GM18505 (cell line): Measurements from ENCODE around the gene PRKCI.

Experiments used
- ATAC-seq: cut with Tn5 transposase; IDR thresholded peaks from one replicate; pipeline ENCODE4 v1.9.1; 2021; ENCODE audit not compliant: unreplicated experiment
- POLR2A ChIP-seq: IDR thresholded peaks from 4 replicates; pipeline ENCODE4 v1.6.1; 2011; ENCODE audit warnings: borderline replicate concordance; ENCODE audit not compliant: insufficient read depth, insufficient read length; ENCODE audit errors: extremely low read depth

The PRKCI gene

DNA sequence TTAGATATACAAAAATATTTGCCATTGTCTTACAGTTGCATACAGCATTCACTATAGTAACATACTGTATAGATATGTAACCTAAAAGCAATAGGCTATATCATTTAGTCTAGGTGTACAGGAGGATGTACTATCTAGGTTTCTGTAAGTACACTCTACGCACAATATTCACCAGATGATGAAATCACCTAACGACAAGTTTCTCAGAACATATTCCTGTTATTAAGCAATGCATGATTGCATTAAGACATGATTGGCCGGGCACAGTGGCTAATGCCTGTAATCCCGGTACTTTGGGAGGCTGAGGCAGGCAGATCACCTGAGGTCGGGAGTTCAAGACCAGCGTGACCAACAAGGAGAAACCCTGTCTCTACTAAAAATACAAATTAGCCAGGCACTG, 14.5 kb upstream of the PRKCI start:
- TF ChIP-seq POLR2A = no peak
- ATAC-seq = no peak

DNA sequence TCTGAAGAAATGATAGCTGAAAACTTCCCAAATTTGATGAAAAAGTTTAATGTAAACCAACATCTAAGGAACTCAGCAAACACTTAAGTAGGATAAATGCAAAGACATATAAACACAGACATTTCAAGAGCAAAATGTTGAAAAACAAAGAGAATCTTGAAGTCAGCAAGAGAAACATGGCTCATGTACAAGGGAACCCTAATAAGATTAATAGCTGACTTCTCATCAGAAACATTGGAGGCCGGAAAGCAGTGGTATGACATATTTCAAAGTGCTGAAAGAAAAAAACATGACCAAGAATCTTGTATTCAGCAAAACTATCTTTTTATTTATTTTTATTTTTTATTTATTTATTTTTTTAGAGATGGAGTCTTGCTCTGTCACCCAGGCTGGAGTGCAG, 10.6 kb upstream of the PRKCI start:
- TF ChIP-seq POLR2A = no peak
- no peak for ATAC-seq

DNA sequence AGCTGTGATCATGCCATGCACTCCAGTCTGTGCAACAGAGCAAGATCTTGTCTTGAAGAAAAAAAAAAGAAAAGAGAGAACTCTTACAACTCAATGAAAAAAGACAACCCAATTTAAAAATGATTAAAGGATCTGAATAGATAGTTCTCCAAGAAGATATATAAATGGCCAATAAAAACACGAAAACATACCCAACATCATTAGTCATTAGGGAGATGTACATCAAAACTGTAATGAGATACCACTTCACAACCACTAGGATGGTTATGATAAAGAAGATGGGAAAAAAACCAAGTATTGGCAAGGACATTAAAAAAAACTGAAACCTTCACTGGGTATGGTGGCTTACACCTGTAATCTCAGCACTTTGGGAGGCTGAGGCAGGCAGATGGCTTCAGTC, 2.4 kb upstream of the PRKCI start:
- ATAC-seq = no peak
- TF ChIP-seq POLR2A = no peak

DNA sequence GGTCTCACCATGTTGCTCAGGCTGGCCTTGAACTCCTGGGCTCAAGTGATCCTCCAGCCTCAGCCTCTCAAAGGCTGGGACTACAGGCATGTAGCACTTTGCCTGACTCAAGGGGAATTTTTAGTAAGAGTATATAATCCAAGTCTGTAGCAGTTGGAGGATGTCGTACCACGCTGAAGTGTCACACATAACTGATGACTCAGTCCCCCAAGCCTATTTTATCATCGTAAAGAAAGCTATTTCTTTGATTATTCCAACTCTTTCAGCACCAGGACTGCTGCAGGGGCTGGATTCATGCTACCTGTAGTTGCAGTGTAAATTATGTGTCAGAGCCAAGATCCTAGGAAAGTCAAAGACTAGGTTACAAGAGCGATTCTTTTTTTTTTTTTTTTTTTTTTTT, 1.4 kb upstream of the PRKCI start:
- no peak for TF ChIP-seq POLR2A
- ATAC-seq = no peak

DNA sequence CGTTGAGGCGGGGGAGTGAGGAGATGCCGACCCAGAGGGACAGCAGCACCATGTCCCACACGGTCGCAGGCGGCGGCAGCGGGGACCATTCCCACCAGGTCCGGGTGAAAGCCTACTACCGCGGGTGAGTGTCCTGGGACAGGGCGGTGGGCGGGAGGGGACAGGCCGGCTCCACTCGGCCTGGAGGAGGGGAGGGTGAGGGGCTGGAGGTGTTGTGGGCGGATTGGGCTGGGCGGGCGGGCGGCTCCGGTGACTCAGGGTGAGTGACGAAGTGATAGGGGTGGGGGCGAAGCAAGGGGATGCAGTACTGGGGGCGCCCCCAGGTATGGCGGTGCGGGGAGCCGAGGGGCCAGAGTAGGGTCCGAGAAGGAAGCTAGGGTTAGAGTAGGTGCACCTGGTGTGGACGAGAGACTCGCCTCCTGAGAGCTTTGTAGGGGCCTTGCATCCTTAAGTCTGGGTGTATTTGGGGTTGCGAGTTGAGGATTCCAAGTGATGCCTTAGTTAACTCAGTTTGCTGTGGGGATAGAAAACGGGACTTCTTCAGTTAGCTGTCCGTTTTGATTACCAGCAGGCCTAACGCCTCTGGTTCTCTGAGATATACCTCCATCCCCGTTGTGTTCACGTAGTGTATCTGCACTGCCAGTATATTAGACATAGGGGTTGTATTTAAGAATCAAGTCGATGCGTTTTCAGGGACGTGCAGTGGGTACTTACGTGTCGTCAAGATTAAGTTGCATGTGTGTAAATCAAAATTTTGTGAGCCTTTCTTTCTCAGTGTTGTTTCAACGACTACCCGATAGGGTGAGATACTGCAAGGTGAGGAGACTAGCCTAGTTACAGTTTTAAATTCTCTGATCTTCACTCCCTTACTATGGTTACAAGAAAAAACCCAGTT, 670 bp downstream of the PRKCI start:
- TF ChIP-seq POLR2A = no peak
- peak; percentile 35 for ATAC-seq

DNA sequence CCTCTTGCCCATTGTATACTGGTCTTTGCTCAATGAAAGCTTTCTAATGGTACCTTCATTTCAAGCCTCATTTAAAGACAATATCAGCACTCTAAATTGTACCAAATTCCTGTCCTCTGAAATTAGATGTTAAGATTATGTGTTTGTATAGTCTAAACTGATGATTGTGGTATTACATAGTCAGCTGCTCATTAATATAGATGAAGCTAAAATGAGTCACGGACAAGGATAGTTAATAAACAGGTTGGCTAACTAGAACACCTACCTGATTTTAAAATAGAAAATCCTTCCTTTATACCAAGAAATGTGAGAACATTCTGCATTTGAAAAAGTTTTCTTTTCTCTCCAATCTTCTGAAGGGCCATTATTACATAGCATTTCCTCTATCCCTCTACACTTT, 2.9 kb downstream of the PRKCI start:
- no peak for TF ChIP-seq POLR2A
- no peak for ATAC-seq

DNA sequence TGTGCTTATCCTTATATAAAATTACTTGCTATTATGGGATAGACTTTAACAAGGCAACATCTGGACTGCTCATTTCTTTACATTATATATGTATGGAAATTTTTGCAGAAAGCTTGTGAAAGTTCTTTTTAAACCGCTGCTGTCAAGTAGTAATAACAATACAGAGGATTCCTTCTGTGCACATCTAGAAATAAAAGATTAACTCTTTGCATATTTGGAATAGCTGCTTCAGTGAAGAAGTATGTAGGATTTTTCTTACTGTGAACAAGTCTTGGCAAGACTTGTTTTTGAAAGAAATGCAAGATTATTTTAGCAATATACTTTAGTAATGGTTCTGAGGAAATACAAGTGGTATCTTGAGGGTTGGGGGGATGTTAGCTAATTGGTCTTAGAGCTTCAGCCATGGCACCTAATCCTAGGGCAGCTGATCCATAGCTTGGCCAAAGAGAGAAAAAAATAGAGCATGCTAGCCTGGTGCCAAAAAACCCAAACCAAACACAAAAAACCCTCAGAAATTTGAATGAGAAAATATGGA, 4.3 kb downstream of the PRKCI start:
- no peak for TF ChIP-seq POLR2A
- ATAC-seq = no peak

DNA sequence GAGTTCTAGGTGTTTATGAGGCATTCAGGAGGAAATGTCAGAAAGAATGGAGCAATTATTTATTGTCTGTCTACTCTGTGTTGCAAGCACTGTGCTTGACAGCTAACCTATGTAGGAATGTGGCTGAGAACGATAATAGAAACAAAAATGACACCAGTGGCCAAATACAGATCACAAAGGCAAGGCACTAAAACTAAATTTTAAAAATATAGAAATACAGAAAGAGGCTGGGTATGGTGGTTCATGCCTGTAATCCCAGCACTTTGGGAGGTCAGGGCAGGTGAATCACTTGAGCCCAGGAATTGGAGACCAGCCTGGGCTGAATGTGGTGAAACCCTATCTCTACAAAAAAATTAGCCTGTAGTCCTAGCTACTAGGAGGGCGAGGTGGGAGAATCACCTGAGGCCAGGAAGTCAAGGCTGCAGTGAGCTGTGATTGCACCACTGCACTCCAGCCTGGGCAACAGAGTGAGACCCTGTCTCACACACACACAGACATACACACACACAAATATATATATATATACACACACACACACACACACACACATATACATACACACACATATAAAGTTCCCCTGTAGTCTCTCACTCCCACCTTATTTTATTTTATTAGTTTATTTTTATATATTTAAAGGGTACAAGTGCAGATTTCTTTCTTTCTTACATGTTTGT, 6.0 kb downstream of the PRKCI start:
- TF ChIP-seq POLR2A = no peak
- no peak for ATAC-seq

DNA sequence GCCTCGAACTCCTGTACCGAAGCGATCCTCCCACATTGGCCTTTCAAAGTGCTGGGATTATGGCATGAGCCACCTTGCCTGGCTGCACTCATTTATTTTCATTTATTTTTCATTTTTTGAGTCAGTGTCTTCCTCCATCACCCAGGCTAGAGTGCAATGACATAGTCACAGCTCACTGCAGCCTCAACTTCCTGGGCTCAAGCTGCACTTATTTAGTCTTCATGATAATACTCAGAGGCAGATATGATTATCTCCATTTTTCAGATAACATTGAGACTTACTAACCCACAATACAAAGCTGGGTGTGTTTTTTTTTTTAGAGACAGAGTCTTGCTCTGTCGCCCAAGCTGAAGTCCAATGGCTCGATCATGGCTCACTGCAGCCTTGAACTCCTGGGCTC, 10.0 kb downstream of the PRKCI start:
- ATAC-seq = peak; percentile 53
- no peak for TF ChIP-seq POLR2A

DNA sequence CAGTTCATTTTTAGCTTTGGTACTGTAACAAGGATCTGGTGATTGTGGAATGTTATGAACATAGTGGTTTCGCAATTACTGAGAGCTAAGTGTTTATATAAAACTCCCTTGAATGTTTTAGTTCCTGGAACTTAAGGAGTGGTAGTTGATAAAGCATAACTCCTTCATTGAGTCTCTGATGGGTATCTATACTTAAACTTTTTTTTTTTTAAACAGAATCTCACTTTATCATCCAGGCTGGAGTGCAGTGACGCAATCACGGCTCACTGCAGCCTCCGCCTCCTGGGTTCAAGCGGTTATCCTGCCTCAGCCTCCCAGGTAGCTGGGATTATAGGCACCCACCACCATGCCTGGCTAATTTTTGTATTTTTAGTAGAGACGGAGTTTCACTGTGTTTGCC, 11.3 kb downstream of the PRKCI start:
- no peak for ATAC-seq
- no peak for TF ChIP-seq POLR2A

DNA sequence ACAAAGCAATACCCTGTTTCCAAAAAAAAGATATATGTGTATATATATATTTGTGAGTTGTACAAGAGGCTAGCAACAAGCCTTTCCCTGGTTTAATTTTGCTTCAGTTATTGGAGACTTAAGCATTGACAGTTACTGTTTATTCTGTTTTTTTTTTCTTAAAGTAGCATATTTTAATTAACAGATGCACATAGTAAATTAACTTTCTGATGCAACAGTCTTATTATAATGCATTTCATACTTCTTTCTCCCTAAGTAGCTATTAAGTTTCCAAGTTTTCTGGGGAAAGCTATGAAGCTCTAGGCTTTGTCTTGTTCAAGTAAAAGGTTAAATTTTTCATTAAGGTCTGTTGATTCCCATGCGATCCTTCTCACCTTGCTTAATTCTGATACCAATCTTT, 17.9 kb downstream of the PRKCI start:
- TF ChIP-seq POLR2A = no peak

DNA sequence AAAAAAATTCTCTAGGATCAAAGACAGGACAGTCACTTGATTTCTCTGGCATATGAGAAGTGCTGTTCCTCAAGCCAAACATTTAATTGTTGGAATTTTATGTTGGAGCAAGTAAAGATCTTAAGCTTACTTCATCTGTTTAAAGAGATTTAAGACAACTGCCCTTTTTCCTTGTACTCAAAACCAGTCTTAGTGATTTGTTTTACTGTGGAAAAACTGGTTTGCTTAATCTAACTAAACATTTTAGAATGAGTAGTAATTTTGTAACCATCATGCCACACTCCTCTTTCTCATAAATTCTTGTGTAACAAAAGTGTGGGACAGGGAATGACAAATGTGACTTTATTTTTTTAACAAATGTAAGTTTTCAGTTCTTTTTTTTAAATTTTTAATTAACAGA, 18.4 kb downstream of the PRKCI start:
- ATAC-seq = no peak
- no peak for TF ChIP-seq POLR2A

More for the DNA sequence above, 17.9 kb downstream of the PRKCI start:
- no peak for ATAC-seq

DNA sequence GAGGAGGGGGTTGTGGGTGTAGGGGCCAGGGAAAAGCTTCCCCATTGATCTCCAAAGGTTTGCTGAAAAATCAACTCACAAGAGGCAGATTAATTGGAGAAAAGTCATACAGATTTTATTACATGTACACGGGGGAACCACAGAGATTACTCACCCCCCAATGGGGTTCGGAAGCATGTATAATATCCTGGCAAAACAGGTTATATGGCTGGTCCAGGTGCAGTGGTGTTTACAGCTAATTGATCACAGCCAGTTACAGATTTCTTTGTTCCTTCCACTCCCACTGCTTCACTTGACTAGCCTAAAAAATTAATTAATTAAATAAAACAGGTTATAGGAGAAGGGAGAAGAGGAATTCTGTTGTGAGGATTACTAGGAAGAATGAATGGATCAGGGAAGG, 22.4 kb downstream of the PRKCI start:
- no peak for TF ChIP-seq POLR2A
- no peak for ATAC-seq

DNA sequence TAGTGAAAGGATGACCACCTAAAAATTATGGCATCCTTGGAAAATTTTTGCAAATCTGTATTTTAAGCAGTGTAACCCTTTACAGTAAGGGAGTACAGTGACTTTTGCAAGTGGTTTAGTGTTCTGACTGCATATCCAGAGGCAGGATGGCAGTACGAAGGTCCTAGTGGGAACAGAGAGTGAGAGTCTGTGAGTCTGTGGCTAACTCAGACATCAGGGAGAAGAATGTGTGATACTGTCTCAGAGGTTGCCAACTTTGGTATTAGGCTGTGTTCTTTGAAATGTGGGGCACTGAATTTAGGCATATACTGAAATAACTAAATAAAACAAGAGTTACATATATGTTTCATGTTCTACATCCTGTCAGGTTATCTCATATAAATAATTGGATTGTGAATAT, 25.7 kb downstream of the PRKCI start:
- ATAC-seq = no peak
- TF ChIP-seq POLR2A = no peak
